HG03565 (cell line): ENCODE data around the gene BFSP2.

Experiments used
- ATAC-seq: cut with Tn5 transposase; IDR thresholded peaks from one replicate; pipeline ENCODE4 v1.9.1; 2021; ENCODE audit warnings: mild to moderate bottlenecking, moderate library complexity; ENCODE audit not compliant: unreplicated experiment

Gene BFSP2

GRCh38 chr3:133383175-133383574 lies 16.7 kb upstream of the BFSP2 start:
- no peak for ATAC-seq

GRCh38 chr3:133383741-133384140 lies 16.1 kb upstream of the BFSP2 start:
- no peak for ATAC-seq

- ATAC-seq = peak; percentile 72
Measured at GRCh38 chr3:133384331-133385027, 15.4 kb upstream of the BFSP2 start.

DNA sequence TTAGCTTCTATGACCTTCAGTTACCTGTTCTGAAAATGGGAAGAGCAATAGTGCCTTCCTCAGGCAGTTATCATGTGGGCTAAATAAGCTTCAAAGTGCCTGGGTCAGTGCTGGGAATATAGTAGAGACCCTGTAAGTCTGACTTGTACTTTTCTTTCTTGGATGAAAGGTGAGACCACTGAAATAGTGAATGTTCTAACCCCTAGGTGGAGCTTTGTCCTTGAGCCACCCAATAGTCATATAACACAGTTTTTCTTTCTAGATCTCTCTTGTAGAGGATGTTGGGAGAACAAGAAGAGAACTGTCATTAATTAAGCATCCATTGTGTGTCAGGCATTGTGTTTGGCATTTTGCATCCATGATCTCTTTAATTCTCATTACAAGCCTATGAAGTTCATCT lies 13.0 kb upstream of the BFSP2 start:
- no peak for ATAC-seq

DNA sequence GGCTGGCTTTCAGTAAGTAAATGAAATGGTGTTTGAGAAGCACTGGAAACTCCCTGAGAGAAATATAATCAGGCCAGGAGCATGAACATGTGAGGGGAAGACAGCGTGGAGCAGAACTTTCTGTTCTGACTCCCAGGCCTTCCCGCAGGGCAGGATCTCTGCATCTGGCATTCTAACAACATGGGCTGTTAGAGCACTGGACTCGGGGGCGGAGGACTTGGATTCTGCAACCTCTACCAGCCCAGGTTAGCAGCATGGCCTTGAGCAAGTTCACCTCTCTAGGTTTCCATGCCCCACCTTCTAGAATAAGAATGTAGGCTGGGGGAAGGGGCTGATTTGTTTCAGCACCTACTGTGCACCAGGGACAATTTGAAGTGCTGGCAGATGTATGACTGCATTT lies 12.5 kb upstream of the BFSP2 start:
- no peak for ATAC-seq

DNA sequence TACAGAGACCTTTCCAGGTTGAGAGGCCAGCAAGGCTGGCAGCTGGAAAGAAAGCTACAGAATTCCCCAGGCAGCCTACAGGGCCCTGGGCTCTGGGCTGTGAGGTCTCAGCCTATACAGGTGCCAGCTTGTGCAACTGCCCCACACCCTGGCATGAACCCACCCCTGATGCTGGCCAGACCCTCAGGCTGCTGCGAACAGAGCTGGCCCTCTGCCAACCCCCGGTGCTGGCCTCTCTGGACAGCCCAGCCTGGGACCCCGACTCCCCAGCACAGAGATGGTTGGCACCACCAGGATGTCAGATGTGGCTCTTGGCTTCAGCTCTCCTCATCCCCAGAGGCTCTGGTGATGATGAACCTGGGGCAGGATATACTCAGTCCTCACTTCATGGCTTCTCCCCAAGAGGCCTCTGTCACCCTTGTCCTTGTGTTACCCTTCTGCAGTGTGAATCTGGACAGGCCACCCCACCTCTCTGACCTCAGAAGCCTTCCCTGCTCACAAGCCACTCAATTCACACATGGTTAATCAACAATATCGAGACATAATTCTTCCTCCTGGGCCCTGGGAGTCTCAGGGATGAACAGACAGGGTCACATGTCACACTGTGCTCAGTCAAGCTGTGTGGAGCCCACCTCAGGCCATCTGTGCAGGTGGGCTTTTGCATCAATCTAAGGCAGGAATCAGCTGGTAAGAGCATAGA lies 11.0 kb upstream of the BFSP2 start:
- no peak for ATAC-seq

DNA sequence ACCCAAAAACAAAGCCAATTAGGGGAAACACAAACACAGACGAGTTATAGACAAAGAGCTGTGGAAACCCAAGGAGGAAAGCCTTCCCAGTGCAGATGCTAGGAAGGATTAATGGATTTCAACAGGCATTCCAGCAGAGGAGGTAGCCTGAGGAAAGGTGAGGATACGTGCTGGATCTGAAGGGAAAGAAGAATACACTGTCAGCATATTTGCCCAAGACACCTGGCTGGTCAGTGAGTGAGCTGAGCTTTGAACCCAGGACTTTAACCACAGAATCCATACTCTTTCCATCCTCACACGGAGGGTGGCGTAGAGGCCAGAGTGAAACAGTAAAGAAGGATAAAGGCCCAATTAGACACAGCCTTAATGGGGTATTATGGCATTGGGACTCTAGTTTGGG lies 9.1 kb upstream of the BFSP2 start:
- ATAC-seq = no peak

GRCh38 chr3:133393204-133393603 lies 6.7 kb upstream of the BFSP2 start:
- ATAC-seq = no peak

GRCh38 chr3:133393691-133394474 lies 6.0 kb upstream of the BFSP2 start:
- no peak for ATAC-seq

DNA sequence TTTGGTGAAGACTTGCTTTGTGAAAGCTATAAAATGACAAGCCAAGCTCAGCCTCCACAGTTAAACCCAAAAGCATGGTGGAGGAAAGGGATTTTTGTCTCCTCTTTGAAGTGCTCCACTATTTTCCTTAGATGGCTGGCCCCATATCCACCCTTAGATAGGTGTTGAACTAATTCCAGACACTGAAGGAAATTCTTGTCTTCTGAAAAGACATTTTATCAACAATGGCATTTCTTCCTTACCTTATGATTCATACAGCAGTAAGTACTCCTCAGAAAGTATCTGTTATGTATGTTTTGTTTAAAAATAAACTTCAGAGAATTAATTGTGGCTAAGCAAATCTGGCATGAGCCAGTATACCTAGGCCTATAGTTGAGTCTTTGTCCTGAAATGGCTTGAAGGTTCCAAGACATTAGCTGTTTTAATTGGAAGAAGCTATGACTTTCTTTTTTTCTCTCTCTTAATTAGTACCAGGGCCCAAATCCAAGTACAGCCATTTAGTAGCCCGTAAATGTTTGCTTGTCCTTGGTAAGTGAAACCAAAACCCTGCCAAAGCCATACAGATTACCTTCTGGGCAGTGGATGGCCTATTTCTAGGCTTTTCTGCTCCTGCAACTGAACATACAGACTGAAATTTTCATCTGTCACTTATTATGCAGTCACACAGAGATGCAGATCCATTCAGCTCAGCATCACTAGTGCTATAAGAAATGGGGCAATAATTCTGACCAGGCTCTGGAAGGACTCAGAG lies 5.1 kb upstream of the BFSP2 start:
- ATAC-seq = no peak

DNA sequence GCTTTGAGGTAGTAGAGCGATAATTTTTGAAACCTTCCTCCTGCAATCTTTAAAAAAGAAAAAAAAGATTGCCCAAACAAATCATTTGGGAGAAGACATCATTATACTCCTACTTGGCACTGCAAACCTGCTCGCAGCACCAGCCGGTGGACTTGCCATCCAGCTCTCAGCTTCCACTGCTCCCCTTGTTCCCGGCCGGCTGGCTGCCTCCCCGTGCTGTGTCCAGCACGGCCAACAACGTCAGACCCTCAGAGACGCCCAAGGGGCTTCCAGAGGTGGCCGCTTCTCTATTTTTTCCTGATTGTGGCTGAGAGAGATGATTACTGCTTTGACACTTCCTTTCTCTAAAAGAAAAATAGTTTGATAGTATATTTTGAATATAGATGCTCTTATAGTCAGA lies 3.0 kb upstream of the BFSP2 start:
- no peak for ATAC-seq

DNA sequence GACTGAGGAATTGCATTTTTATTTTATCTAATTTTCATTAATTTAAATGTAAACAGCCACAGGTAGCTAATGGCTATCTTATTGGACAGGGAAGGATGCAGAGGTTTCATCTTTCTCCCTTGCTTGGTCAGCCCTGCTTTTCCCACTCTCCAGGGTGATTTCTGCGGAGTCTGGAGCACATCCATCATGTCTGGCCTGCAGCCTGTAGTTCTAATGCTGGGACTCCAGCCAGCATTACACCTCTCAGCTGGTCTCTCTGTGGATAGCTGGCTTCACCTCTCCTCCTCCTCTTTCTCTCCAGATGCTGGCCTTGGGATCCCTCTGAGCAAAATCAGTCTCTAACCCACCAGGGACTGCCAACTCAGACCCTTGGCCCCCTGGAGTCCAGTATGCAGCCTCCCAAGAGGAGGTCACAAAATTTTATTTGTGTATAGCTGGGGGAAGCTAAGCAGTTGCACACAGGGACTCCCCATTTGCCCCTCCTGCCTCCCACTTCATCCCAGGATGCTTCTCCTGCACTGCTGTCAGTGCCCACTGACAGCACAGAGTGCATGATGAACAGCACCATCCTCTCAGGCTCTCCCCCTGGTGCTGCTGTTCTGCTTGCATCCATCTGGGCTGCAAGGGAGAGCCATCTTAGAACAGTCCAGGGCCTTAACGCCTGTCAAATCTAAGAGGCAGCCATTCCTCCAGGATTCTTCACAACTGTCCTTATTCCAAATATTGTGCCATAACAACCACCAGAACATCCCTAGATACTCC lies 1.7 kb downstream of the BFSP2 start:
- no peak for ATAC-seq

GRCh38 chr3:133404920-133405319 lies 5.1 kb downstream of the BFSP2 start:
- no peak for ATAC-seq

GRCh38 chr3:133408366-133408765 lies 8.5 kb downstream of the BFSP2 start:
- no peak for ATAC-seq

DNA sequence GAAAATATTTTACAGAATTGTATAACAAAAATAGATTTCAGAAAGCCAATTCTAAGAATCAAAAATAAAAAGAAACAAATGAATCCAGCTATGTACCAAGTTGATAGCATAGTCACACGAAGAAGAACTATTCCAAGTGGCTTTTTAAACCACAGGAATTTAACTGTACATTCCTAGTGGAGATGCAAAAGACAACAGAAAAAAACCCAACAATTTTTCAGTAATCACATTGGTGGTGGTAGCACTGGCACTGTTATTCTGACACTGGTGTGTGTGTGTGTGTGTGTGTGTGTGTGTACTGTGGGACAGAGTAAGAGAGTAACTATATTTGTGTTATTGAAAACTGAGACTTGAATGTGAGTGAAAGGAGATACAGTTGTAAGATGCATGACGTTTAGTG lies 9.1 kb downstream of the BFSP2 start:
- ATAC-seq = no peak

GRCh38 chr3:133410191-133410892 lies 10.5 kb downstream of the BFSP2 start:
- no peak for ATAC-seq

DNA sequence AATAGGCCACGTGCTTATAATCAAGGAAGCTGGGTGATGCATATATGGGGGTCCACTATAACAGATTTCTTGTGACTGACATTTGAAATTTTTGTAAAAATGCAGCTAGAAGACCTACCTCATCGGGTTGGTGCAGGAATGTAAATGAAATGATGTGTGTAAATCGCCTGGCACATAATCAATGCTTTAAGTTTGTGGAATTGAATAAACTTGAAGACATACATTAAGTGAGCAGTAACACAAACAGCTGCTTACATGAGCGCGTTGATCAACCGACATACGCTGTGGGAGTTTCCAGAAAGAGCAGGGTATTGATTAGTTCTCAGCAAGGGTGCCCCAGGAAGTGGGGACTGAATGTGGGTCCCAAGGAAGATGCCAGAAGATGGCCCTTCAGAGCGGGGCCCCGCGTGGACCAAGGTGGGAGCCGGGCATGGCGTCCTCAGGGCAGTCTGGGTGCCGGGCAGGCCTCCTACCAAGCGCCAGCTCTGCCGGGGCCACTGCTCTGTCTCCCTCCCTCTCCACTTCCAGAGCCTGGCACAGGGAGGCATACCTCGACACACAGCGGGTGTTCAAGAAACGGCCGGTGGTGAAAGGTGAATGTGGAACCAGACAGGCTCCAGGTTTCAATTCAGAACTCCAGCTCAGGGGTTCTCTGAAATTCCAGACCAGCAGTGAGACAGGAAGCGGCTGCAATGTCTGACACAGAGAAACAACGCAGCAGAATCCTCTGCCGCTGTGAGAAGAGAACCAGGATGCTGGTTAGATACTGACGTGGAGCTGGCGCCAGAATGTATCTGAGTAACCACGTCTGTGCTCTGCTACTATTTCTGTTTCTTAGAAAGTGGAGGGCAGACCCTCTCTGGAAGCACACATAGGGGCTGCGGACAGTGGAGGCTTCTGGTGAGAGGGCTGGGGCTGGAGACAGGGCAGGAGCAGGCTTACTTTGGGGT lies 12.6 kb downstream of the BFSP2 start:
- ATAC-seq = no peak

GRCh38 chr3:133413161-133414020 lies 13.5 kb downstream of the BFSP2 start:
- ATAC-seq = no peak
